Measurements from ENCODE around the gene MYH14. TPM values are rescaled to one million over a fixed set of nuclear protein-coding genes. Genes with fewer than 3 reads are reported as not detected.

Gene MYH14
- total RNA-seq, 1 experiment from 2014 or later = not detected

DNA sequence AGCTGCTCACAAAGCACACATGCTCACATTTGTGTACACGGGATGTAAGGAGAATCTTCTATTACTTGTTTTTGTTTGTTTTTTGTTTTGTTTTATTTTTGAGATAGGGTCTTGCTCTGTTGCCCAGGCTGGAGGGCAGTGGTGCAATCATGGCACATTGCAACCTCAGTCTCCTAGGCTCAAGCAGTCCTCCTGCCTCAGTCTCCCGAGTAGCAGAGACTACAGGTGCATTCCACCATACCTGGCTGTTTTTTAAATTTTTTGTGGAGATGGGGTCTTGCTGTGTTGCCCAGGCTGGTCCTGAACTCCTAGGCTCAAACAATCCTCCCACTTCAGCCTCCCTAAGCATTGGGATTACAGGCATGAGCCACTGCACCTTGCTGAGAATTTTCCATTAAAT, 83.9 kb downstream of the MYH14 start:
- DNase-seq (ENCODE audit: low read depth) = no peak

DNA sequence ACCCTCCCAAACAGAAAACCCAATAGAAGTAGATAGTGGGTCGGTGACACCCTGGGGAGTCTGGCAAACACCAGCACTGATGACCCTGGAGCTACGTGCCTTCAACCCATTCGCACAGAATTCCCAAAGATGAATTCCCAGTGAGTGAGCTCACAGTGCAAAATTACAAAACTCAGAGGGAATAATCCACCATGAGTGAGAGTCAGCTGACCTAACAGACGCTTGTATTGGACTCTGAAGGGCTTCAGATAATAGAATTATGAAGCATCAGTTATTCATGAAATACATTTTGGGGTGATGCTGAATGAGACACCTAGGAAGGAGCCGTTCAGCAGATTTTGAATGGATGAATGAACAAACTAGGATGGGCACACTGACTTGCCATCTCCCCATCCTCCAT, 85.5 kb downstream of the MYH14 start:
- DNase-seq (ENCODE audit: low read depth) = no peak

DNA sequence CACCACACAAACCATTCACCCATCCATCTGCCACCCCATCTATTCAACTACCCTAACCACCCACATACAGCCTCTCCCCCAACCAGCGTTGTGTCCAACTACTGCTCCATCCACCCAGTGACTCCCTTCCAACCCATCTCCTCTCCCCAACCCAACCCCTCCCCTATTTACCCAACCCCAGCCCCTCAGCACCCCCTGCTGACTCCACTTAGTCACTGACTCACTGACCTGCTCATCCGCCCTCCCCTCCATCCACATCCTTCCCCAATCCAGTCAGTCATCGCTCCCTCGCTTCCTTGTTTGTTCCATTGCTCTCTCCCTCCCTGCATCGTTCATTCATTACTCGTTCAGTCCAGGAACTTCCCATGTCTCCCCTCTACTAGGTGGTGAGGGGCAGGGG, 86.6 kb downstream of the MYH14 start:
- no peak for DNase-seq (ENCODE audit: low read depth)

DNA sequence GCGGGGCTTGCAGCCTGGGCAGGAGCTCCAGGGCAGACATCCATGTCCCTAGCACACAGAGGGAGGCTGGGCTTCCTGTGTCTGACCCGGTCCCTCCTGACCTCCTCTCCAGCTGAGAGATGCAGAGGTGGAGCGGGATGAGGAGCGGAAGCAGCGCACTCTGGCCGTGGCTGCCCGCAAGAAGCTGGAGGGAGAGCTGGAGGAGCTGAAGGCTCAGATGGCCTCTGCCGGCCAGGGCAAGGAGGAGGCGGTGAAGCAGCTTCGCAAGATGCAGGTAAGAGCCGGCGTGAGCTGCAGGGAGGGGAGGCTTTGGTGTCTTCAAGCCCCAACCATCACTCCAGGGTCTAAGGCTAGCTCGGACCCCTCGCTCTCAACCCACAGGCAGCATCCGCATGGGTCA, 87.4 kb downstream of the MYH14 start:
- no peak for DNase-seq (ENCODE audit: low read depth)

DNA sequence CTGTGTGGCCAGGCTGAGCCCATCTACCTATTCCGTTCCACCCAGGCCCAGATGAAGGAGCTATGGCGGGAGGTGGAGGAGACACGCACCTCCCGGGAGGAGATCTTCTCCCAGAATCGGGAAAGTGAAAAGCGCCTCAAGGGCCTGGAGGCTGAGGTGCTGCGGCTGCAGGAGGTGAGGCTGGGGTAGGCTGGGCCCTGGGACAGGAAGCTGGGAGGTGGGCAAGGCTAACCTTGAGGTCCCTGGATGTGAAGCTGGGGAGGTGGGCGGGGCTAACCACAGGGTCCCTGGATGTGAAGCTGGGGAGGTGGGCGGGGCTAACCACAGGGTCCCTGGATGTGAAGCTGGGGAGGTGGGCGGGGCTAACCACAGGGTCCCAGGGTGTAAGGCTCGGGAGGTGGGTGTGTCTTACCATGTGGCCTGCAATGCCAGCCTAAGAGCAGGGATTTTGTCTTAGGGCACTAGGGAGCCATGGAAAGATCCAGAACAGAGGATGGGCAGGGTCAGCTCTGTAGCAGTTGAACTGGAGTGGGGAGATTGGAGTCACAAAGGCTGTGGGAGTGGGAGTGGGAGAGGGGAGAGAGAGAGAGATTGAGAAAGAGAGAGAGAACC, 88.9 kb downstream of the MYH14 start:
- no peak for DNase-seq (ENCODE audit: low read depth)

DNA sequence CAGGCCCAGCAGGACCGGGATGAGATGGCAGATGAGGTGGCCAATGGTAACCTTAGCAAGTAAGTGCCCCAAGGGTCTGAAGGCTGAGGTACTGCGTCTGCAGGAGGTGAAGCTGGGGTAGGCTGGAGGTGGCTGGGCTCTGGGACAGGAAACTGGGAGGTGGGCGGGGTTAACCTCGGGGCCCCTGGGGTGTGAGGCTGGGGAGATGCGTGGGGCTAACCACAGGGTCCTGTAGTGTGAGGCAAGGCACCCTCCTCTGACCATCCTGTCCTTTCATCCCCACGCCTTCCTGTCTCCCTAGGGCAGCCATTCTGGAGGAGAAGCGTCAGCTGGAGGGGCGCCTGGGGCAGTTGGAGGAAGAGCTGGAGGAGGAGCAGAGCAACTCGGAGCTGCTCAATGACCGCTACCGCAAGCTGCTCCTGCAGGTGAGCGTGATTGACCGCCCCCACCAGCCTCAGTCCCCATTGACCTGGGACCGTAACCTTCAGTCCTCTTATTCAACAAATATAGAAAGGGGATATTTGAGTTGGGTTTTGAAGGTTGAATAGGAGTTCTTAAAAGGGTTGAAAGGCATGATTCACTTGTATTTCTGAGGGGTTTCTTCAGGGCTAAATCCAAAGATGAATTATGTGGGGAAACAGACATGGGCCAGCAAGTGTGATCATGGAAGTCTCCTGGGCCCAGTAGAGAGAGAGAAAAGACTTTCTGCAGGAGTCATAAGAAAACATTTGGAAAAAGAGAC, 90.0 kb downstream of the MYH14 start:
- DNase-seq (ENCODE audit: low read depth) = no peak

DNA sequence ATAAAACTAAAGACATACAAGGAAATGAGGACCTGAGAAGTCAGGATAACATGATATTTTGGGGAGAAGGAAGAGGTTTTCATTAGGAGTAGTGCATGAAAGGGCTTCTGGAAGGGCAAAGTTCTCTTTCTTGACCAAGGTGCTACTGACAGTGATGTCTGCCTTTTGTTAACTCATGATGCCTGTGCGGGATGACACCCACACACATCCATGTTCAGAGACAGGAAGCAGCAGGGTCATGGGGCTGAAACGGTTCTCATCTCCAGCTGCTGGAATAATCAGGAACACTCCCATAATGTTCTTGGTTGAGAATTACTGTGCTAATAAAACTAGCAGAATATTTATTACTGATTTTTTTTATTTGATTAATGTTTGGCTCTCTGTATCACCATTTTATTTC, 96.6 kb downstream of the MYH14 start:
- DNase-seq (ENCODE audit: low read depth) = no peak

DNA sequence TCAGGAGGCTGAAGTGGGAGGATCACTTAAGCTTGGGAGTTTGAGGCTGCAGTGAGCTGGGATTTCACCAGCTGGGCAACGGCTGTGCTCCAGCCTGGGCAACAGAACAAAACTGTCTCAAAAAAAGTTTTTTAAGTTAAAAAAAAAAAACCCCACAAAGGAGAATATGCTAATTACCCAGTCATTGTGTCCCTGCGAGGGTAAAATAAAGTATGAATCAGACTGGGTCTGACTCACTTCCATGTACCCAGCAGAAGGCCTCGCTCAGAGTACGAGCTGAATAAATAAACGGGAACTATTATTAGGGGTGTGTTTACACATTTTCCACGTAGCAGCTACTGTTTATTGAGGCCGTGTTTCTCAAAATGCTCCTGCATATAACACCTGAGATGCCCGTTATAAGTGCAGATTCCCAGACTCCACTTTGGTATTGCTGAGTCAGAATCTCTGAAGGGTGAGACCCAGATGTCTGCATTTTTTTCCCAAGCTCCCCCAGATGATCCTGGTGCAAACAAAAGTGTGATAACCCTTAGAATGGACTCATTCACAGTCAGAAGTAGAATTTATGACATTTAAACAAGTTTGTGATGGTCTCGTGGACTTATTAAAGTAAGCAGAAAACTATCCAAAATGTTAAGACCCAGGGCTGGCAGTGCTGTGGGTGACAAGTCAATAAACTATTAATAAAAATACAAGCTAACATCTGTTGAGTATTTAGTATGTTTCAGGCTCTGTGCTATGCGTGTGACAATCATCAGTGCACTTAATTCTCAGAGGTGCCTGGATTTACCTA, 97.6 kb downstream of the MYH14 start:
- peak; percentile 83 for DNase-seq (ENCODE audit: low read depth)

DNA sequence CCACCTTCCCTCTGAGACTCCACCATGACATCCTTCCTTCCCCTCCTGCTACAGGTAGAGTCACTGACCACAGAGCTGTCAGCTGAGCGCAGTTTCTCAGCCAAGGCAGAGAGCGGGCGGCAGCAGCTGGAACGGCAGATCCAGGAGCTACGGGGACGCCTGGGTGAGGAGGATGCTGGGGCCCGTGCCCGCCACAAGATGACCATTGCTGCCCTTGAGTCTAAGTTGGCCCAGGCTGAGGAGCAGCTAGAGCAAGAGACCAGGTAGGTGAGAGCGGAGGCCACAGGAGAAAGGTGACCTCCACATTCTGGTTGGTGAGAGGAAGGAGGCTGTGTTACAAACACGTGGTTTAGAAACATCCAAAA, 98.2 kb downstream of the MYH14 start:
- DNase-seq (ENCODE audit: low read depth) = no peak

DNA sequence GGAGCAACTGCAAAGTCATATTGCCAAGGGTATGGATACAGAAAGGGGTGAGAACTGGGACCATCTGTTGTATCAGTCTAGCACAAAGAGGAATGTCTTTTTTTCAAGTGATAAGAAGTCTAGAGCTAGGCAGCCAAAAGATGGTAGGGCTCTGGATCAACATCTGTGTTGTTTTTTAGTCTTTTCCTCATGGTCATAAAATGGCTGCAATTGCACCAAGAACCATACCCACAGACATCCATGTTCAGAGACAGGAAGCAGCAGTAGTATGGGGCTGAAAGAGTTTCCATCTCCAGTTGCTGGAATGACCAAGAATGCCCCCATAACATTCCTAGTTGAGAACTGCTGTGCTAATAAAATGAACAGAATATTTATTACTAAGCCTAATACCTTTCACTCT, 100.1 kb downstream of the MYH14 start:
- DNase-seq (ENCODE audit: low read depth) = no peak

DNA sequence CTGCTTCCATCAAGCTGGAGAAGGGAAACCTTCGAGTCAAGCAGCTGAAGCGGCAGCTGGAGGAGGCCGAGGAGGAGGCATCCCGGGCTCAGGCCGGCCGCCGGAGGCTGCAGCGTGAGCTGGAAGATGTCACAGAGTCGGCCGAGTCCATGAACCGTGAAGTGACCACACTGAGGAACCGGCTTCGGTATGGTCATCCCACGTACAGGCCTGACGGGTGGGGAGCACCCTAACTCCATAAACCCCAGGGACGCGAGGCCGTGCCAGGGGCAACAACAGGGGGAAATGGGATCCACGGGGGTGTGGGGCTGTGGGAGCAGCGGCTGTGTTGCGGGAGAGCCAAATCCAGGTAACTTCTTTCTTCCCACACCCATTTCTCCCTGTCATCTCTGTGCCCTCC, 105.6 kb downstream of the MYH14 start:
- DNase-seq (ENCODE audit: low read depth) = no peak

DNA sequence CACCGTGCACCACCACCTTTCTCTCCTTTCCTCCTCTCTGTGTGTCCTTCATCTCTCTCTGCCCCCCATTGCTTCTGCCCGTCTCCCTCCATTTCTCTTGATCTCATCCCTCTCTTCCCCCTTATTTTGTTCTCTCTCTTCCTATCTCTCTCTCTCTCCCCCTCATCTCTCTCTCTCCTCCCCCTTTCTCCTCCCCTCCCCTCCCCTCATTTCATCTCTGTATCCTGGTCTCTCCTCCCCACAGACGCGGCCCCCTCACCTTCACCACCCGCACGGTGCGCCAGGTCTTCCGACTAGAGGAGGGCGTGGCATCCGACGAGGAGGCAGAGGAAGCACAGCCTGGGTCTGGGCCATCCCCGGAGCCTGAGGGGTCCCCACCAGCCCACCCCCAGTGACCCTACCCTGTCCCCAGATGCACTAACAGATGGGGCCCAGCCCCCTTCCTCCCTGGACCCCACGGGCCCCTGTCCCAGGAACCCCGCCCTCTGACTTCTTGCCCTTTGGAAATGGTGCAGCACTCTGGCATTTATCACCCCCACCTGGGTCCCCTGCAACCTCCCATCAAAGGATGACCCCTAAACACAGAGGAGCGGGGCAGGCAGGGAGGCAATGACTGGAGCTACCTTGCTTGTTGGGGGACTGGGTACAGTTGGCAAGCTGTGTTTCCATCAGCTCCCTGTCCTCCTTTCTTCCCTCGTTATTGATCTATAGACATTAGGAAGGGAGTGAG, 106.1 kb downstream of the MYH14 start:
- no peak for DNase-seq (ENCODE audit: low read depth)

DNA sequence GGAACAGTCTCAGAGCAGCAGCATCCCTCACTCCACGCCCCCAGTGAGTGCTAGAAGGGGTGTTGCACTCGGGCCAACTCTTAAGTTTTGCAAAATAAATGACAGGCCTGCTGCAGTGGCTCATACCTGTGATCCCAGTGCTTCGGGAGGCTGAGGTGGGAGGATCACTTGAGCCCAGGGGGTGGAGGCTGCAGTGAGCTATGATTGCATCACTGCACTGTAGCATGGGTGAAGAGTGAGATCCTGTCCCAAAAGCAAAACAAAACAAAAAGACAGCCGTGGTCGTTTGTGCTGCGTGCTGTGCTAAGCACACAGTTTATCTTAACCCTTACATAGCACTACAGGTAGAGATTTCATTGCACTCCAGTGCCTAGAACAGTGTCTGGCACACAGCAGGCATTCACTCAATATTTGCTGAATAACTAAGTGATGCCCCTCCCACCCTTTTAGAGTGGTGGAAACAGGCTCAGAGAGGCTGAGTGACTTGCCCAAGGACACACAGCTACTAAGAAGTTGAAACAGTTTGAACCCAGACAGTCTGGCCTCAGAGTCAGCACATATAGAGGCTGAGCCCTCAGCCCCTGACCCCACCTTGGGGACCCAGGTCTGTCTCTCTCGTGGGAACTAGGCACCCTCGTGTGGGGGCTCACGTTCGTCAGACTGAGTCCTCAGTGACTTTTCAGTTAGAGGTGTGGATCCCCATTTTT, 107.5 kb downstream of the MYH14 start:
- DNase-seq (ENCODE audit: low read depth) = no peak

DNA sequence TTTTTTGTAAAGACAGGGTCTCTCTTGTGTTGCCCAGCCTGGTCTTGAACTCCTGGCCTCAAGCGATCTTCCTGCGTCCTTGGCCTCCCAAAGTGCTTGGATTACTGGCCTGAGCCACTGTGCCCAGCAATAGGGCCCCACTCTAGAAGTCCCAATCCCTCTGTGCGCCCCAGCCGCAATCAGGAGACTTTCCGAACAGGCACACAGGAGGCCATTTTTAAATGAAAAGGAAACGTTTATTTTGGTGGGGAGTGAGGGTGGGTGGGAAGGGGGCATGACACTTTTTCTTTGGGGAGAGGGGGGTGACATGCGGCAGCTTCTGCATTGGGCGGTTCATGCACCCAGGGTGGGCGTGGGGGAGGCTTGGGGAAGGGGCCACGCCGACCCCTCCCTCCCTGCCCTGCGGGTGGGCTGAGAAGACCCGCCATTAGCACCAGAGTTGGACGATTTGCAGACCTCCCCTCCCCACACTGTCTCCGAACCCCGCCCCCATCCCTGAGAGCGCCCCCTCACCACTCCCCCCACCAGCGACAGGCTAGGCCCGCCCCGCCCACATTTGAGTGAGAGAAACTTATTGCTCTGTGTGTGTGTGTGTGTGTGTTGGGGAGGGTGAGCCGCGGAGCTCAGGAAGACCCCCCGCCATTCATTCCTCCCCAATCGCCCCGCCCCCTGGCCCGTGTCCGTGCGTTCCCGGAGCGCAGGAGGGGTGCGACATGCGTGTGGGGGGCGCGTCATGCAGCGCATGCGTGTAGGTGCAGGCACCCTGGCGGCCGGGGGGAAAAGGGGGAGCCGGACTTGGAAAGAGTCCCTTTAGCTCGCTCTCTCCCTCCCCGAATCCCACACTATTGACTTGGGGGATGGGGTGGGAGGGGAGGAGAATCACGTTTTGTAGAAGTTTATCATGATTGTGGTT, 108.6 kb downstream of the MYH14 start:
- no peak for DNase-seq (ENCODE audit: low read depth)

DNA sequence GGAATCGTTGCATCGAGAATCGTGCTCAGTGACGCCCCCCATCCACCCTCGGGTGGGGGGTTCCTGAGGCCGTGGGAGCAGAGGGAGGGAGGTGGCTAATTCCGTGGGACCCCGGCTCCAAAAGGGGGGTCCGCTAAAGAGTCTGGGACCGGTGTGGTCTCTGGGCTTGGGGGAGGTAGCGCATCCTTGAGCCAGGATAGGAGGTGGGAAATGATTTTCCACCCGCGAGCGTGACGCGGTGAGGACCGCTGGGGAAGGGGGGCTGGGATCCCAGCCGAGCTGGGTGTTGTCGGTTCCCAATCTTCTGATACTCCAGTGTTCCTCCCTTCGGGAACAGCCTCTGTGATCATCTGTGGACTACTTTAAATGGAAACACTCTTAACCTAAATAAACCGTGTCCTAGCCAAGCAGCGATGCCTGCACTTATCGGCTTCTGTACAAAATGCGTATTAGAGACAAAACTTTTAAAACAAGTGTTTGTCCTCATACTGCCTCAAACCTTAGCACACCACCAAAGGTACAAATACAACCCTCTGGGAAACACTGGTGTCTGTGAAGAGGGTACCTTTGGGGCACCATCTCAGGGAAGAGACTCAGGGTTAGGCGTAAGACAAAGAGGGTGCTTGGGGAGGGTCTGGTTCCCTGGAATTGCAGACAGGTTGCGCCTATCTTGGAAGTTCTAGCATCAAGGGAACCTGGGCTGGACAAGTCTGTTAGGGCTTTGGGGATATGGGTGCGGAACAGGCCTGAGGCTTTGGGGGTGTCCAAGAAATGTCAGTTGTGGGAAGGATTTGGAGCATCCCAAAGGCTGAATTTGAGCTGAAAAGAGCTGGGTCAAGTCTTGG, 109.8 kb downstream of the MYH14 start:
- no peak for DNase-seq (ENCODE audit: low read depth)

DNA sequence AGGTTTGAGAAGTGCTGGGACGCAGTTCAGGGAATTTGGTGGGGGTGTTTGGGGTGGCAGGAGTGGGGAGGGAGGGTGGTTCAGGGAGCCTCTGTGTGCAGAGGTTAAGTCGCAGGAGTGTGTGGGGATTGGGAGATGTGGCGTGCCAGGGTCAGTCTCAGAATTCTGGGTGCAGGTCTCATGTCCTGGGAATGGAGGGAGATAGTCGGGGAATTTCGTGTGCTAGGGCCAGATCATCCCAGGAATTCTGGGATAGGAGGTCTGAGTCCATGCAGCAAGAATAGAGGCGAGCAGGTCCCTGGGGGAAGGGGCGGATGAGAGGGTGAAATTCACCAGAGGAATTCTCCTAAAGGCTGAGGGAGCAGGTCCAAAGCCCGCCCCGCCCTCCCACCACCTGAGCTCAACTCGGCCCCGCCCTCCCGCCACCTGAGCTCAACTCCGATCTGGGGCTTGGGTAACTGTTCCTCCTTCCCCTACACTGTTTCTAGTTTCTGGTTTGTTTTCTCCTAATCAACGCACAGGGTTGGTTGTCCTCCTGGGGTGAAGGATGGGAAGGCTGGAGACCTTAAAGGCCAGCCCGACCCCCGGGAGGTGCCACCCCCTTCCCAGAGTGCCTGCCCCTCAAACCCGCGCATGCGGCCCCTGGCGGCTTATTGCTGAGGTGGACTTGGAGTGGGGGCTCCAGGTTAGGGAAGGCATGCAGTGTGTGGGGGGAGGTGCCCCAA, 110.6 kb downstream of the MYH14 start:
- DNase-seq (ENCODE audit: low read depth) = no peak

DNA sequence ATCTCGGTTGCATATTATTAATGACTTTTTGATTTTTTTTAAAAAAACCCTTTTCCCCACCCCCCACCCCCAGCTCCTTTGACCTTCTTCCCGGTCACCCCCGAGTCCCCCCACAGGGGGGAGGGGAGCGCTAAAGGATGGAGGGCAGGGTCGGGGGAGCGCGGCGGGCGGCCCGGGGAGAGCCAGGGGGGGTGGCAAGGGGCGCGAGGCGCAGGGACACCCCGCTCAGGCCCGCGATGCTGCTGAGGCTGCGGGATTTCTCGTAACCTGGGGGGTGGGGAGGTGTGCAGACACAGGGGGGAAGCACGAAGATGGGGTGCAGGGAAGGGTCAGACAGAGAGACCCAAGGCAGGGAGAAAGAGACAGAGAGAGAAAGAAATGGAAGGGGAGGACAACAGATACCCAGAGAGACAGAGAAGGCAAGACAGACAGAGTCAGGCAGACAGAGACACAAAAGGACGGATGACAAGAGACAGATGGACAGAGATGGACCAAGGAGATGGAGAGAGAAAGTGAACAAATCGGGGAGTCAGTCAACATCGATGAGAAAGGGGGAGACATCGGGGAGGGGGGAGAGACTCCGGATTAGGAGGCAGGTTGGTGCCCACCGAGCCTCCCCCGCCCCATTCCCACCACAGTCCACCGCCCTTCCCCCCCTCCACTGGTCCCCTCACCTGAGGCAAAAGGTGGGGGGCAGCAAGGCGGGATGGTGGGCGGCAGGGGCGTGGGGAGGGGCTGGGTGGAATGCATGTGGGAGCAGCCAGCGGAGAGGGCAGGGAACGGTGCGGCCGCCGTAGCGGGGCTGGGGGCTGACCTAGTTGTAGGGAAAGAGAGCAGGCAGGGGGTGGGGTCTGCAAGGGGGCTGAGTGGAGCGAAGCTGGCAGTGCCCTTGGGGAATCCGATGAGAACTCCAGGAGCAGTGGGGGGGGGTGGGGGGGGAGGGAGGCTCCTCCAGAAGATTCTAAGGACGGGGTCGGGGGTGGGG, 111.6 kb downstream of the MYH14 start:
- no peak for DNase-seq (ENCODE audit: low read depth)
